ENCODE measurements around the gene WDR5.

WDR5 gene

DNA sequence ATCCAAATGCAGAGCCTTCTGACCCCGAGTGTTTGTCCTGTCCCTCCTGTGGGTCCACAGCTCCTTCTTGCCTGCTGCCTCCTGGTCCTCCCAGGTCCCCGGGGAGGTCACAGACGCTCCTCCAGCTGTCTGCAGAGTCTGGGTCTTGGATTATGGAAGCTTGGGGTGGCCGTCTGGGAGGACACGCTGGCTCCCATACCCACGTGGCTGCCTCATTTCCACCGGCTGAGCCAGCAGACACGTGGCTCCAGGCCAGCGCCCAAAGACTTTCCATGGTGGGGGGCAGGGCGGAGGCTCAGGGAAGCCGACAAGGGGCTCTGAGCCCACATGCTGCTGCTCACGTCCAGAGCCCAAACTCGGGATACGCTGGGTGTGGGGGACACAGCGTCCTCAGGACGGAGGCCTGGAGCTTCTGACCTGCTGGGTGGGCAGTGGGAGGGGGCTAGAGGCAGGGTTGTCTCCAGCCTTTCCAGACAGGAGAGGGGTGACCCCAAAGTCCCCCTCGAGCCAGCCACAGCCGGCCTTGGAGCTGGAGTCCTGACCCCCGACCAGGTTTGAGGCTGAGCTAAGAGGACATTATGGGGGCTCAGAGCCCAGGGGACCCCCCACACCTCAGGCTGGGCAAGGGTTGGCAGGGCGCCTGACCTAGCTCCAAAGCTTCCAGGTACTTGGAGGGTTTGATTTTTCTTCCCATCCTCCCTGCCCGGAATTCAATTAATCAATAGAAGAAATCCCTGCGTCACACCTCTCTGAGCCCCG is 52.7 kb downstream of the WDR5 start:
- no peak for DNase-seq (ENCODE audit: low read depth in 2 of 2)

DNA sequence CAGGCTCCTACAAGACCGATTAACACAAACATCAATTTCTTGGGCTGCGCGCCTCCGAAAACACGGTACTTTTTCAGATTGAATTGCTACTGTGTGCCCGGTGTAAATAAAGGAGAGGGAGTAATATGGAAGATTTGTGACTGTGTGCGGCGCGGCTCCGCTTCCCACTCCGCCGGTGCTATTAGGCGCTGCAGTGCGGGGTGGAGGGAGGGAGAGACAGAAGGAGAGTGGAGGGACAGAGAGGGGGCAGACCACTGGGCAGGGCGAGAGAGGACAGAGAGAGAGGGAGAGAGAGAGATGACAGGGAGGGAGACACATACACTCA is 53.2 kb downstream of the WDR5 start:
- DNase-seq (ENCODE audit: low read depth in 2 of 2): no peak

DNA sequence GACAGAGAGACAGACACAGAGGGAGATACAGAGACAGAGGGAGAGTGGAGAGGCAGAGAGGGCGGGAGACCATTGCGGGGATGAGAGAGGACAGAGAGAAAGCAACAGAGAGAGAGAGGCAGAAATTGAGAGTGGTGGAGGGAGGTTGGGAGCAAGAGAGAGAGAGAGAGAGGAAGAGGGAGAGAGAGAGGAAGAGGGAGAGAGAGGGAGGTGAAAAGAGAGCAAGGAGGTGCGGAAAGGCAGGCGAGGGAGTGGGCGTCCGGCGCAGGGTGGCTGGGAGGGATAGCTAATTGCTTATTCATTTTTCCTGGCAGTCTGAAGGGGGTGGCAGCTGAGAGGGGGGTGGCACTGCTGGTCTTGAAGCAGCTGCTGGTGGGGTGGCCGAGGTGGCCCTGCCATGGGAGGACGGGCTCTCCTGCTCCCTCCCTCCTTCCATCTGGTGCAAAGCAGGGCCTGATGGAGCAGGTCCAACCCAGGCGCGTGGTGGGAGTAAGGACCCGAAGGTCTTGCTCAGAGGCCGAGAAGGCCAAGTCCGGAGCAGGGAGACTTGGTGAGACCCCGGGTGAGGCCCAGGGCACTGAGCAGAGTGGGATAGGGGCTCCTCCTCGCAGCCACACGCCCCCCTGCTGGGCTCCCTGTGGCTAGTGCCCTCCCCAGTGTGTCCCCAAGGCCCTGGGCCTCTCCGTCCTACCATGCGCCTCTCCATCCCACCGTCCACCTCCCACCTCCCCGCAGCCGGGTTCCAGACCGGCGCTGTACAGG is 53.8 kb downstream of the WDR5 start:
- DNase-seq (ENCODE audit: low read depth in 2 of 2): no peak

DNA sequence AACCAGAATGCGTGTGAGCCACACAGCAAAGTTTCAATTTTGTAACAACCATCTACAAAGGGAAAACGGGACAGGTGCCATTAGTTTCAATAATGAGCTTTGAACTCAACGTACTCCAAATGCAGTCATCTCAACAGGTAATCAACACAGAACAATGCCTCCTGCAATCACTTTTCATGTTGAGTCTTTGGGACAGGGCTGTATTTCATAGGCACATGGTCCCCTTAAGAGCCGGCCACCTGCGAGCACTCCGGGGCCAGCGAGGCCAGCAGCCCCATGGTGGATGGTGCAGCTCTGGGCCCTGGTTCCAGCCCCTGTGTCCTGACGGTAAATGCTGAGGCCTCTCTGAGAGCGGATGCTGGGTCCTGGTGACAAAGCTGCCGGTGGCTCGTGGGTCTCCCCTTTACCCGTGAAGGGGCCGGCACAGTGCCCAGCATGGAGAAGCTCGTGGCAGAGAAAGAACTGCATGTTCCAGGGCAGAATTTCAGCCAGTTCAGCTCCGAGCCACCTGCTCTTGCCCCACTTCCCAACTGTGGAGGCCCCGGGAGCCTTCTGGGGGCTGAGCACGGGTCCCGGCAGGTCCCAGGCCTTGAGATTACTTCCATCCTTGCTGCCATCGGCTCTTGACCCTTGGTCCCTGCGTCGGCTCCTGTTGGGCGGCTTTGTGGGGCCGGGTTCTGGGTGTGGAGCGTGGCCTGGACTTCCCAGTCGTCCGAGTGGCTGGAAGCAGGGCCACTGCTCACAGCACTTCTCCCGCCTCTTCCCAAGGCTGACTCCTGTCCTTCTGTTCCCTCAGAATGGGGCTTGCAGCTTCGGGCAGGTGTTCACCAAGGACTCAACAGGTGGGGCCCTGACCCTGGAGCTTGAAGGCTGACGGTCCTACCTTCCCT is 54.6 kb downstream of the WDR5 start:
- no peak for DNase-seq (ENCODE audit: low read depth in 2 of 2)

DNA sequence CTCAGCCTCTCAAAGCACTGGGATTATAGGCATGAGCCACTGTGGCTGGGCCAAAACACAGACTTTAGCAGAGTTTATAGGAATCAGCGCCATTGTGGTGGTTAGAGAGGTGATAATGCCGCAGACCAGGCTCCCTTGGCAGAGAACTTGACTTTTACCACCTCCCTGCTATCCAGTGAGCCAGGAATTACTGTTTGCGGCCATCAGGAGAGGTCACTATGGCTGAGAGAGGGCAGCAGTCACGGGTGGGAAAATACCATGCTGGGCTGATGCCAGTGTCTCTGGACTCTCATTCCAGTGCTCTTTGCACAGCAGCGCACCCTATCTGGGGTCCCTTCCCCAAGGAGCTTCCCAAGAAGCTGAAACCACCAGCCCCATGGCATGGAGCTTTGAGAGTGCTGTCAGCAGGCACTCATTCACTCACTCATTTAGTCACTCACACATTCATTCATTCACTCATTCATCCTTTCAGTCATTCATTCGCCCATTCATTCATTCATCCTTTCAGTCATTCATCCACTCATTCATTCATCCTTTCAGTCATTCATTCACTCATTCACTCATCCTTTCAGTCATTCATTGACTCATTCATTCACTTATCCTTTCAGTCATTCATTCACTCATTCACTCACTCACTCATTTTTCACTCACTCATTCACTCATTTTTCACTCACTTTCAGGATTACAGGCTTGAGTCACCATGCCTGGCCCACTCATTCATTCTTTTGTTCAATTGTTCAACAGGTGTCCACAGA is 55.8 kb downstream of the WDR5 start:
- no peak for DNase-seq (ENCODE audit: low read depth in 2 of 2)

DNA sequence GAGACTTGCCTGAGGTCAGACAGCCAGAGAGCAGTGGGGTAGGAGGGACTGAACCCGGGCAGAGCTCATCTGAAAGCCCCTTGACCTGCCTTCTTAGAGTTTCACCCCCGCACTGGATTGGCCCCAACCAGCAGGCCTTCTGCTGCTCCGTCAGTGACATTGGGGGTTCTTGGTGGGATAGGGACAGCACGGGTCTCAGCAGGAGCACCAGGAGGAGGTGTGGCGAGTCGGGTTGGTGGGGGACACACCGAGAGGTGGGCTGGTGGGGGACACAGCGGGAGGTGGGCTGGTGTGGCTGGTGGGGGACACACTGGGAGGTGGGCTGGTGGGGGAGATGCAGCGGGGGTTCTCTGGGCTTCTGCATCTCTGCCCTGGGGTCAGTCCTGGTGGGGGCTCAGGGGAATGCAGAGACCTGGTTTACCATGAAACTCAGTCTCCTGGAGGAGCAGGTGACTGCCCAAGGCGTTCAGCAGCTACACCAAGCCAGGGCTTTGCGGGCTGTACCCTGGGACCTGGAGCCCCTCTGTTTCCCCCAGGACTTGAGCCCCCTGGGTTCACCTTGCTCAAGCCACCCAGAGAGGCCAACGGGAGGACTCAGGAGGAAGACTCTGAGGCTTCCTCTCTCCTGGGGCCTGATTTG is 56.5 kb downstream of the WDR5 start:
- DNase-seq (ENCODE audit: low read depth in 2 of 2): no peak

DNA sequence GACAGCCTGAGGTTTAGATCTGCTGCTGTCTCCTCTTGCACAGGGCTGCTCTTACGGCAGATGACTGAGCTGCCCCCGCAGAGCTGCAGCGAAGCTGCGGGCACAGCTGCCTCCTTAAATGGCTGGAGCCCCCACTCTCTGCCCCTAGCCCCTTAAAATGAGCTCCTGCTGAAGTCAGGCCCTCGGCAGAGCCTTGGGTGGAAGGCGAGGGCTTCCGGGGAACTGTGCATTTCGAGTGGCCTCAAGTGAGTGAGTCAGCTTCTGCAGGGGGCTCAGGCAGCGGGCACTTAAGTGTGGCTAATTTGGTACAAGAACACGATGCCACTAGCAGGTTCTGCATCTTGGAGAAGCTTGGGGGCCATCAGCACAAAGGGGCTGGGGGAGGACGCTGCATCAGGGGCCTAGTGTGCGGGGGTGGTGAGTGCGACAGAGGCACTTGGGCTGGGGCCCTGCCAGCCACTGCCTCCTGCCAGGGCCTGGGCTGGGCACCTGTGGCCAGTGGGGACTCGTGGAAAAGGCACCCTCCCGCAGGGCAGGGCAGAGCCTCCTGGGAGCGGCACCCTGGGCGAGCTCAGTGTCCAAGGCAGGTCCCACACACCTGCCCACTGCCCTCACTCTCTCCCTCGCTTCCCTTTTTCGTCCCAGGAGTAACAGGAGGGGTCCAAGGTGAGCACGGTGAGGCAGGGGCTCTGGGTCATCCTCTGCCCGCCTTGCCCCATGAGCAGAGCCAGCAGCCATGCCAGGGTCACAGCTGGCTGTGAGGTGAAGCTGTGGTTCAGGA is 57.3 kb downstream of the WDR5 start:
- no peak for DNase-seq (ENCODE audit: low read depth in 2 of 2)

DNA sequence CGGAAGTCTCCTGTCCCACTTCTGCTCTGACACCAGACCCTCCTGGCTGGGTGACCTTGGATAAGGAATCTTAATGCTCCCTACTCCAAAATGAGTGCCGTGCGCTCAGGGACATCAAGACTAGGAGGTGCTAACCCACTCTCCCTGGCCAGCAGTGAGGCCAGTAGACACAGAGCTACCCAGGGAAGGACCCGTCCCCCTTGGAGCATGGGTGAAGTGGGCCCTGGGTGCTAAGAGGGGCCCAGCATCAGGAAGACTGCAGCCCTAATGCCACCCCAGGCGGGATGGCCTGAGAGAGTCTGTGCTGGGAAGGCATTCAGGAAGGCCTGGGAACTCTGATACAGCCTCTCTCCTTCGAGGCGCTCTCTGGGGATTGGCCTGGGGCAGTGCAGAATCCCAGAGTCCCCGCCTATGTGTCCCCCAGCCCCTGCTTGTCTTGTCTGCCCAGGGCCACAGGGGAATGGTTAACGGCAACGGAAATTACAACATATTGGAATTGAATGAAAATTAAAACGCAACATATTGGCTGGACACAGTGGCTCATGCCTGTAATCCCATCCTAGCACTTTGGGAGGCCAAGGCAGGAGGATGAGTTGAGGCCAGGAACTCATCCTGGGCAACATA is 58.1 kb downstream of the WDR5 start:
- no peak for DNase-seq (ENCODE audit: low read depth in 2 of 2)

DNA sequence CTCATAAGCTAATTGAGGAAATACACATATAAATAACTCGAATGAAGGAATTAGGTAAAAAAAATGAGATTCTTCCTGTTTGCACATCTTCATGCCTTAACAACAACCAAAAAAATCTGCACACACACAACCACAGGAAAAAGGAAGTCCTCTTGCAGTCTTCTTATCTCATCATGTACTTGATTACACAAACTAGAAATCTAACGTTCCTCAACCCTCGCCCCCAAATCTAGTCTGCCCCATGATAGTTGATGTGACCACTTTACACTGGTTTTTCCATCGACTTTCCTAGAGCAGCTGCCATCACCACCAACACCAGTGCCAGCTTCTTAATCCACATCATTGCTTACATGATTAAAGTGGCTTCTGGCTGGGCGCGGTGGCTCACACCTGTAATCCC is 59.7 kb downstream of the WDR5 start:
- DNase-seq (ENCODE audit: low read depth in 2 of 2): no peak

DNA sequence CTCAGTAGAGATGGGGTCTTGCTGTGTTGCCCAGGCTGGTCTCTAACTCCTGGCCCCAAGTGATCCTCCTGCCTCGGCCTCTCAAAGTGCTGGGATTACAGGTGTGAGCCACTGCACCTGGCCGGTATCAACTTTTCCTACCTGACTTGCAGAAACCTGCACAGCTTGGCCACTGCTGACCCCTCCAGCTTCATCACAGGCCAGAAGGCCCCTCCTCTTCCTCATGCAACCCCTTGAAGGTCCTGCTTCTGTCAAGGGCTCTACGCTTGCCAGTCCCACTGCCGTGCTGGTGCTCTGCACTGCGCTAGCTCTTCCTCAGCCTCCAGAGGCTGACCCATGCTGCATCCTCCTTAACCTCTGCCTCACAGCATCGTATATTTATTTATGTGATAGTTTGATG is 61.0 kb downstream of the WDR5 start:
- no peak for DNase-seq (ENCODE audit: low read depth in 2 of 2)

DNA sequence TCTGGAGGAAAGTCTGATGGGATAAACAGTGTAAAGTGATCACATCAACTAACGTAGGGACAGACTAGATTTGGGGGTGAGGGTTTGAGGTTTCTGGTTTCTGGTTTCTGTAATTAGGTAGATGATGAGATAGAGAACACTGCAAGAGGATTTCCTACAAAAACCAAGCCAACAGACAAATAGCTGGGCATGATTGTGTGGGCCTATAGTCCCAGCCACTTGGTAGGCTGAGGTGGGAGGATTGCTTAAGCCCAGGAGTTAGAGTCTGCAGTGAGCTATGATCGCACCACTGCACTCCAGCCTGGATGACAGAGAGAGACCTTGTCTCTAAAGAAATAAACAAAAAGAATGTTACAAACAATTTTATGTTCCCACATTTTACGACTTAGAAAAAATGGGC is 62.9 kb downstream of the WDR5 start:
- DNase-seq (ENCODE audit: low read depth in 2 of 2): no peak

DNA sequence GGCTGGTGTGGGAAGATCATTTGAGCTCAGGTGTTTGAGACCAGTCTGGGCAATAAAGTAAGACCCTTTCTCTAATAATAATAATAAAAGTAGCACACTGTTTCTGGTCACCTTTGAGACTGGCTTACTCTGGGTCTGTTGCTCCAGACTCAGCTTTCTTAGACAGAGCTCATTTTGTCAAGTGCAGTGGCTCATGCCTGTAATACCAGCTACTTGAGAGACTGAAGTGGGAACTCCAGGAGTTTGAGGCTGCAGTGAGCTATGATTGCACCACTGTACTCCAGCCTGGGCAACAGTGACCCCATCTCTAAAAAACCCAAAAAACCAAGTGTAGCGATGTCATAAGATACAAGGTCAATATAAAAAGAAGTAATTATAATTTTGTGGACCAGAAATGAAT is 64.8 kb downstream of the WDR5 start:
- DNase-seq (ENCODE audit: low read depth in 2 of 2): no peak

DNA sequence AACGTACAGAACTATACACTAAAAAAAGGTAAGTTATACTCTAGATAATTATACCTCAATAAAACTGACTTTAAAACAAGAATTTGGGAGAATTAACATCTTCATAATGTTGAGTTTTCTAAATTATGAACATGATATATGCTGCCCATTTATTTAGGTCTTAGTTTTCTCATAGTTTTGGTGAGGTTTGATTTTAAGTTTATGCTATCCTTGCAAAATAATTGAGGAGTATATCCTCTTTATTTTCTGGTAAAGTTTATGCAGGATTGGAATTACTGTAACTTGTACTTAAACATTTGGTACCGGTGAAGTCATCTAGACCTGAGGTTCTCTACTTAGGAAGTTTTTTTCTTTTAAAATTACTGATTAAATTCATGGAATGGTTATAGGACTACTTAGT is 67.3 kb downstream of the WDR5 start:
- no peak for DNase-seq (ENCODE audit: low read depth in 2 of 2)

DNA sequence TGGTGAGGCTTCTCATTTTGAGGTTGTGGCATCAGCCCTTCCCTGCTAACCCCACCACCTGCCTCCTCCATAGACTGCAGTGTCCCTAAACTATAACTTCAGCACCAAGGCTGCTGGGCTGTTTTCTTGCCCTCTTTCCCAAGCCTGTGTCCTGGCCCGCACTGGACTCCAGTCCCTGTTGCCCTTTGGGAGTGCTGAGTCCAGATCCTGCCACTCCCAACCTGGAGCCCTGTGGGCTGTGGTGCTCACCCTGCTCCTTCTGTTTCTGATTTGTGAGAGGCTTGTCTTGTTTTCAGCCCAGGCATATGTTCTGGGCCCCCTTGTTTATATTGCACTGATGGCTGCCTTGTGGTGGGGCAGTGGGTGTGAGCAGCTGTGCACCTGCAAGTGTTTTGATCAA is 68.2 kb downstream of the WDR5 start:
- DNase-seq (ENCODE audit: low read depth in 2 of 2): no peak

DNA sequence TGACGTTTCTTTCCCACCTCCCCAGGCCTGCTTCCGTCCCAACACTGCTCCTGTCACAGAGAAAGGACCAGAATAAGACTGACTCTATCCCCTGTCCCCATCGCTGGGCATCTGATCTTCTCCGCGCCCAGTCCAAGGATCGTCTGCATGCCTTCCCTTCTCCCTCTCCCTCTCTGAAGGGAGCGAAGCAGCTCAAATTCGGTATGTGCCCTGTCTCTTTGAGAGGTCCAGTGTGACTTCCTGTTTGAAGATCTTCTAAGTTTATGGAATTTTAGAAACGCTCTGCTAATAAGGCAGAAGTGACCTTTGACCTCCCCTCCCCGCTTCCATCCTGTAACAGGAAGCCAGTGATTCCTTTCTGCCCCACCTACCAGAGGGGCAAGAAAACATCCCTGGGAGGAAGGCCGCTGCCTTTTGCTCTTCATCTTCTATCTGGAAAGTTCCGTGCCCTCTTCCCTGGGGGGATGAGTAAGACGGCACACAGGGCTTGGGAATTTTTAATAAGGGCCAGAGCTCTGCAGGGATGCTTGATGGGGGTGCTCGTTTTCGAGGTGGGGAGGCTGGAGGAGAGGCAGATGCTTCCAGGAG is 69.2 kb downstream of the WDR5 start:
- DNase-seq (ENCODE audit: low read depth in 2 of 2): no peak

DNA sequence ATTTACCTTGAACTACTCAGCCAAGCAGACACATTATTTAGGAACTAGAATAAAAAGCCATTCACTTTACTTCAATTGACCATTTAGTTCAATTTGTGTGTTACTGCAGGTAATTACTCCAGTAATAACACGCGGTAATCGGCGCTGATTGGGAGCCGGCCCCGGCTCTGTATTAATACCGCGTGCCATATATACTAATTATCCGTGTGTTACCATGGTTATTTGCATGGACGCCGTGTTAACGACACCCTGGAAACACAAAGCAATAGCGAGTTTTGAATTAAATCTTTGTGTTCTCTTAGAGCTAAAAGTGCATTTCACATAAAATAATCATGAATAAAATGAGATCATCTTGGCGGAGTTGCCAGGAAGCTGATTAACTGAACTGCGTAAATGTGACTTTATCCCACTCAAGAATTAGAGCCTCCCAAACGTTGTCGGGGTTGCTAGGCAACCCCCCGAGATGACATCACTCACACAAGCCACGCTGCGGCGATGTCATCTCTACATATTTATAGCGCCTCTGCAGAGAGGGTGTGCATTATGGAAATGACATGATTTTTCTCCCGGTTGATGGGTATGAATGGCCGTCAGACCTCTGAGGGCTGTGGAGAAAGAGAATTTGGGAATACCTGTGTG is 69.9 kb downstream of the WDR5 start:
- DNase-seq (ENCODE audit: low read depth in 2 of 2): no peak

DNA sequence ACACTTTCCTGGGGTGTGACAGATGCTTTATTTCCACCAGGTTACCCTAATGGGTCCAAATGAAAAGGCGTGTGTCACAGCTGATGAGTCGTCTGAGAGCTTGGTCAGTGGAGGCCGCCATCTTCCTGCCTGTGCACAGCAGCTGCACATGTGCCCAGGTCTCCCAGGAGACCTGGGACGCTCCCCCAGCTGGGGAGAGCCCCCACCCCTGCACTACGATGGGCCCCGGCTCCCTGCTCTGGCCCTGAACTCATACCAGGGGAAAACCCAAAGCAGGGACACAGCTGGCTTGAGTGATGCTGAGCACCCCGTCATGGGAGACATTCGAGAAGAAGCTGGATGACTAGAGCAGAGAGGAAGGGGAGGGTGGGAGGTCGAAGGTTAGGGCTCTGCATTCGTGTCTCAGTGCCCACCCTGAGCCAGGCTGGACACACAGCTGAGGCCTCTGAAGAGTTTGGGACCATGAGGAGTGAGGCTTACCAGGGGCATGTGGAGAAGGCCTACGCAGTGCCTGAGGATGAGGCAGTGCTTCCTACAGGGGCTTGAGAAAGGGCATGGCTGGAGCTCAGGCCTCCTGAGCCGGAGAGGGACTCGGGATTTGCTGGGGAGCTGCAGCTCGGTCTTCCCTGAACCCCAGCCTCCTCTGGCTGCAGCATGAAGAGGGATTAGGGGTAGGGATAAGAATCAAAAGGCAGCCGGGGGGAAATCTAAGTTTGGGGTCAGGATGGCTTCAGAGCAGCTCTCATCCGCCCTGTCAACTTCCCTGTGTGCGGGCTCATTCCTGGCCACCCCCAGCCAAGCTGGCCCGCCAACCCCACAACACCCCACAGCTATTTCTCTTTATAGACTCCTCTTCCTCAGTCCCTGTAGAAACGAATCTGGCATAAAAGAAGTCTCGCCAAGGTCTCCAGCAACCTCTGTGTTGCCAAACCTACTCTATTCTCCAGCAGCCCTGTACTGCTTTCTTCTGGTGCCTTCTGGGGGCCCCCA is 70.7 kb downstream of the WDR5 start:
- DNase-seq (ENCODE audit: low read depth in 2 of 2): no peak

DNA sequence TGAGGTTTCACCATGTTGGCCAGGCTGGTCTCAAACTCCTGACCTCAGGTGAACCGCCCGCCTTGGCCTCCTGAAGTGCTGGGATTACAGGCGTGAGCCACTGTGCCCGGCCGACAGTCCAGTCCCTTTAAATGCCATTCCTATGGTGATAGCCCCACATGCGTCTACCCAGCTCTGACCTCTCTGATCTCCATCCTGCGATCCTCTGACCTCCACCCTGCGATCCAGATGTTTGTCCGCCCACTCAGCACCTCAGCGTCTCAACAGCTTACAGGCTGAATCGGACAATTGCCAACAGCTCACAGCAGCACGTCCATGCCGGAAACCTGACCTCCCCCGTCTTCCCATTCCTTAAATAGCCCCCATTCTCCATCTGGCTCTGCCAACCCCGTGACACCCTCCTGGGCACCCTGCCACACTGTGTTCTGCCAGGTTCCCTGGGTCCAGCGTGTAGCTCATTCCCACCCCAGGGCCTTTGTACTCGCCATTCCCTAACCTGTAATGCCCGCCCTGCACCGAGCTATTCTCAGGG is 72.5 kb downstream of the WDR5 start:
- DNase-seq (ENCODE audit: low read depth in 2 of 2): no peak
